Loucy (cell line): ENCODE measurements around the gene SRD5A3.

Experiments used
- H2AFZ ChIP-seq: fragments of 200-600 bp; sonication (generic); 2 replicates; pipeline ENCODE4 v1.6.0; 2016; ENCODE audit warnings: antibody characterized with exemption, mild to moderate bottlenecking, low read length, moderate library complexity
- H3F3A ChIP-seq: fragments of 200-600 bp; 2 replicates; pipeline ENCODE4 v1.6.0; 2016; ENCODE audit warnings: antibody characterized with exemption, low read depth, mild to moderate bottlenecking
- H3K27me3 ChIP-seq: fragments of 200-600 bp; sonication (generic); 2 replicates; pipeline ENCODE4 v1.6.1; 2014; ENCODE audit warnings: low read length, mild to moderate bottlenecking; ENCODE audit not compliant: insufficient read depth, poor library complexity, severe bottlenecking
- H3K36me3 ChIP-seq: fragments of 200-600 bp; sonication (generic); 2 replicates; pipeline ENCODE4 v1.6.1; 2016; ENCODE audit warnings: low read length; ENCODE audit not compliant: insufficient read depth
- H3K4me1 ChIP-seq: fragments of 200-600 bp; sonication (generic); 2 replicates; pipeline ENCODE4 v1.5.1; 2014; ENCODE audit warnings: low read length, mild to moderate bottlenecking; ENCODE audit not compliant: insufficient read depth, poor library complexity, severe bottlenecking
- H3K4me2 ChIP-seq: fragments of 200-600 bp; sonication (generic); 2 replicates; pipeline ENCODE4 v1.6.0; 2014; ENCODE audit warnings: antibody characterized with exemption, low read length, low read depth, mild to moderate bottlenecking; ENCODE audit not compliant: poor library complexity, severe bottlenecking
- H3K4me3 ChIP-seq: fragments of 200-600 bp; sonication (generic); 2 replicates; pipeline ENCODE4 v1.5.1; 2014; ENCODE audit warnings: low read length, mild to moderate bottlenecking, mixed read lengths; ENCODE audit not compliant: poor library complexity, severe bottlenecking
- H3K79me2 ChIP-seq: fragments of 200-600 bp; sonication (generic); 2 replicates; pipeline ENCODE4 v1.6.1; 2014; ENCODE audit warnings: low read length; ENCODE audit not compliant: insufficient read depth
- H3K9ac ChIP-seq: fragments of 200-600 bp; sonication (generic); 2 replicates; pipeline ENCODE4 v1.6.0; 2014; ENCODE audit warnings: mild to moderate bottlenecking, low read depth, low read length, moderate library complexity; ENCODE audit not compliant: poor library complexity, severe bottlenecking
- H3K9me2 ChIP-seq: fragments of 200-600 bp; sonication (generic); replicated peaks from 2 replicates; pipeline ENCODE4 v1.6.1; 2016; ENCODE audit warnings: low read depth, low read length, mixed read lengths
- H3K9me3 ChIP-seq: fragments of 200-600 bp; sonication (generic); 2 replicates; pipeline ENCODE4 v1.6.1; 2014; ENCODE audit warnings: mild to moderate bottlenecking, antibody characterized with exemption, low read length, low read depth; ENCODE audit not compliant: insufficient read depth
- H4K20me1 ChIP-seq: fragments of 200-600 bp; sonication (generic); 2 replicates; pipeline ENCODE4 v1.6.0; 2014; ENCODE audit warnings: antibody characterized with exemption, low read length, mild to moderate bottlenecking; ENCODE audit not compliant: insufficient read depth, poor library complexity, severe bottlenecking
- EZH2phosphoT487 ChIP-seq: fragments of 200-600 bp; IDR thresholded peaks from 2 replicates; pipeline ENCODE4 v1.6.1; 2018; ENCODE audit warnings: antibody characterized with exemption, mild to moderate bottlenecking, moderate library complexity, borderline replicate concordance
- TF ChIP-seq, protein P1 (sequence below): fragments of 200-600 bp; sonication (generic); conservative IDR thresholded peaks from 2 replicates; pipeline ENCODE4 v1.5.1; 2014; ENCODE audit warnings: mild to moderate bottlenecking, antibody characterized with exemption, low read length

Gene SRD5A3

DNA sequence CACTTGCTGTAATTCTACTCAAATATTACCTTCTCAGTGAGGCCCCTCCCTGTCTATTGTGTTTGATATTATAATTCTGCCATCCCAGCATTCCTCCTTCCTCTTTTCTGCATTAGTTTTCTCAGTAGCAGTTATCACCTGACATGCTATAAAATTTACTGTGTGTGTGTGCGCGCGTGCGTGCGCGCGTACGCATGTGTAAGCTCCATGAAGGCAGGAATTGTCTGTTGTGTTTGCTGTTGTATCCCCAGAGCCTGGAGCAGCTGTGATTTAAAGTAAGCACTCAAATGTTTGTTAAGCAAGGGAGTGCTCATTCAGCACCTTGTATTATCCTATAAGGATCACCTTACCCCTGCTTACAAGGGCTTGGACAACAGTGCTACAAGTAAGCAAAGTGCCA, 8.6 kb downstream of the SRD5A3 start:
- H2AFZ ChIP-seq = no peak overlapping the region
- no peaks in the 10 kb centered on the region for H3F3A ChIP-seq
- no peaks in the 10 kb centered on the region for H3K27me3 ChIP-seq
- no peaks in the 10 kb centered on the region for H3K36me3 ChIP-seq
- H3K4me1 ChIP-seq = peaks cover 13% of the 10 kb centered on the region
- H3K9me2 ChIP-seq = no peaks in the 10 kb centered on the region
- H3K9me3 ChIP-seq = no peaks in the 10 kb centered on the region
- H3K9ac ChIP-seq = no peak overlapping the region
- H3K4me2 ChIP-seq = no peak overlapping the region
- H3K4me3 ChIP-seq = no peak overlapping the region
- H3K79me2 ChIP-seq = no peaks in the 10 kb centered on the region
- TF ChIP-seq, protein P1, sequence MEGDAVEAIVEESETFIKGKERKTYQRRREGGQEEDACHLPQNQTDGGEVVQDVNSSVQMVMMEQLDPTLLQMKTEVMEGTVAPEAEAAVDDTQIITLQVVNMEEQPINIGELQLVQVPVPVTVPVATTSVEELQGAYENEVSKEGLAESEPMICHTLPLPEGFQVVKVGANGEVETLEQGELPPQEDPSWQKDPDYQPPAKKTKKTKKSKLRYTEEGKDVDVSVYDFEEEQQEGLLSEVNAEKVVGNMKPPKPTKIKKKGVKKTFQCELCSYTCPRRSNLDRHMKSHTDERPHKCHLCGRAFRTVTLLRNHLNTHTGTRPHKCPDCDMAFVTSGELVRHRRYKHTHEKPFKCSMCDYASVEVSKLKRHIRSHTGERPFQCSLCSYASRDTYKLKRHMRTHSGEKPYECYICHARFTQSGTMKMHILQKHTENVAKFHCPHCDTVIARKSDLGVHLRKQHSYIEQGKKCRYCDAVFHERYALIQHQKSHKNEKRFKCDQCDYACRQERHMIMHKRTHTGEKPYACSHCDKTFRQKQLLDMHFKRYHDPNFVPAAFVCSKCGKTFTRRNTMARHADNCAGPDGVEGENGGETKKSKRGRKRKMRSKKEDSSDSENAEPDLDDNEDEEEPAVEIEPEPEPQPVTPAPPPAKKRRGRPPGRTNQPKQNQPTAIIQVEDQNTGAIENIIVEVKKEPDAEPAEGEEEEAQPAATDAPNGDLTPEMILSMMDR = no peak
- no peak for TF ChIP-seq EZH2phosphoT487
- no peaks in the 10 kb centered on the region for H4K20me1 ChIP-seq

DNA sequence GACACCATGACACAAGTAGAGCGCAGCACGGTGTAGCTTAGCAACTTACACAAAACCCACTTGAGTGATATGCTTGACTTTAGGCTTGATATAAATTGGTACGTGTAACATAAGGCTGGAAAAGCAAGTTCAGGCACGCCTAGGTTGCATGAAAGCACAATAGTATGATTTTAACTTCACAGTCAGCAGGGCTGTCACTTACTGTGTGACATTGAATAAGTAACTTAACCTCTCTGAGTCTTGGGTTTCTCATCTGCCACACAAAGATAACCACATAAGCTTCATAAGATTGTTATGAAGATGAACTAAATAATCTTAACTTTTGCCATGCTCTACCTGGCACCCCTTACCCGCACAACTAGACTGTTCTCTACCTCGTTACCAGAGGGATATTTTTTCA, 9.5 kb downstream of the SRD5A3 start:
- Histone ChIP-seq H3K9me3 (no peaks in the 10 kb centered on the region), H3K4me2 (no peak overlapping the region), H3K4me3 (no peak overlapping the region), H2AFZ (no peak overlapping the region), H3K27me3 (no peaks in the 10 kb centered on the region), H3K9ac (no peak overlapping the region), H3K9me2 (no peaks in the 10 kb centered on the region), H3K4me1 (peaks cover 13% of the 10 kb centered on the region), H4K20me1 (no peaks in the 10 kb centered on the region), H3F3A (no peaks in the 10 kb centered on the region), H3K36me3 (no peaks in the 10 kb centered on the region), H3K79me2 (no peaks in the 10 kb centered on the region)
- no peak for TF ChIP-seq EZH2phosphoT487
- TF ChIP-seq, protein P1 = no peak

DNA sequence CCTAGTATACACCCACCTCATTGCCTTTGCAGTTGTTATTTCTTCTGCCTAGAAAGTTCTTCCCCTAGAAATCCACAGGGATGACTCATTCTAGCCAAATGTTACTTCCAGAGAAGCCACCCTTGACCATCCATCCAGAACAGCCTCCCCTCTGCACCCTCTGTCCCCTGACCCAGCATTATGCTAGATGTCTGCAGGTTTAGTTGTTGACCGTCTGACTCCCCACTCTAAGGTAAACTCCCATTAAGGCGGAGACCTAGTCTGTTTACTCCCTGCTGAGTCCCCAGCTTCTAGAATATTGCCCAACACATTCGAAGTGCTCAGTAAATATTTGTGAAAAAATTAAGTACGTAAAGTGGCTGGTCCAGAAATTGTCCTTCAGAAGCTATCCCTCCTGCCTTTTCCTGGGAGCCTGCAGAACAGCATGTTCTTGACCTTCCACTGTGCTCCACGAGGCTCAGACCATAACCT, 11.0 kb downstream of the SRD5A3 start:
- Histone ChIP-seq H2AFZ (no peak overlapping the region), H4K20me1 (no peaks in the 10 kb centered on the region), H3K9me2 (no peaks in the 10 kb centered on the region), H3K36me3 (no peaks in the 10 kb centered on the region), H3K79me2 (no peaks in the 10 kb centered on the region), H3K27me3 (no peaks in the 10 kb centered on the region), H3K9ac (no peak overlapping the region), H3K4me3 (no peak overlapping the region), H3K4me1 (peaks cover 13% of the 10 kb centered on the region), H3F3A (no peaks in the 10 kb centered on the region), H3K9me3 (no peaks in the 10 kb centered on the region), H3K4me2 (no peak overlapping the region)
- no peak for TF ChIP-seq EZH2phosphoT487

DNA sequence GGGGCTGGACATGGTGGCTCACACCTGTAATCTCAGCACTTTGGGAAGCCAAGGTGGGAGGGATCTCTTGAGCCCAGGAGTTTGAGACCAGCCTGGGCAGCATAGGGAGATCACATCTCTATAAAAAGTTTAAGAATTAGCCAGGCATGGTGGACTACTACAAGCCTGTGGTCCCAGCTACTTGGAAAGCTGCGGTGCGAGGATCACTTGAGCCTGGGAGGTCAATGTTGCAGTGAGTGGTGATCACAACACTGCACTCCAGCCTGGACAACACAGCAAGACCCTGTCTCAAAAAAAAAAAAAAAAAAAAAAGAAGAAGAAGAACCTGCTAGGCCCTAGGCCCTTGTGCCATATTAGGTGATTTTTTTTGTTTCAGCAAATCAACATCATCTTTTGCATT, 12.2 kb downstream of the SRD5A3 start:
- Histone ChIP-seq H3F3A (no peaks in the 10 kb centered on the region), H3K27me3 (no peaks in the 10 kb centered on the region), H3K9me3 (no peaks in the 10 kb centered on the region), H3K4me2 (peak overlapping the region; percentile 10), H3K79me2 (no peaks in the 10 kb centered on the region), H4K20me1 (no peaks in the 10 kb centered on the region), H3K36me3 (no peaks in the 10 kb centered on the region), H3K9ac (no peak overlapping the region), H3K4me3 (no peak overlapping the region), H3K4me1 (peaks cover 13% of the 10 kb centered on the region), H3K9me2 (no peaks in the 10 kb centered on the region), H2AFZ (no peak overlapping the region)
- no peak for TF ChIP-seq EZH2phosphoT487
- TF ChIP-seq, protein P1 = no peak
